Measurements from ENCODE around the gene PAPPA.

The PAPPA gene

DNA sequence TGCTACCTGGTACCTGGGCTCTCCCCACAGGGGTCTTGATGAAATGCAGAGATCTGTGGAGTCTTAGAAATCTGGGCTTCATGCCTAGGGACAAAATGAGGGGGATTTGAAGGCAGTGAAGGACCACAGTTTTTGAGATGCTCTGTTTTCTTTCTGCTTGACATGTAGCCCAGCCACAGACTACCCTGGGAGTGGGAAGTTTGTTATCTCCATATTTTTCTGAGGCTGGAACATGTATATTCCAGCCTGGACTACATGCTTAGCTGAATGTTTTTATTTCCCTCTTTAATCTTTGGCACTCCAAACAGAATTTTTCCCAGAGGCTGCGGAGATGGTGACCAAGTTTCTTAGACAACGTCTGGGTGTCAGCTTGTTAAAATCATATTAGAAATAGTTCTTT lies 252.9 kb downstream of the PAPPA start:
- DNase-seq (ENCODE audit: low read depth, low spot score): no peak
- no CpG with 5 or more reads among the region's 2 CpGs for WGBS (ENCODE audit: insufficient coverage, insufficient read length)
- no peaks in the 10 kb centered on the region for H3K4me1 ChIP-seq (ENCODE audit: control insufficient read depth, insufficient read depth, low read length)
- no peaks in the 10 kb centered on the region for H3K27me3 ChIP-seq (ENCODE audit: control insufficient read depth, insufficient read depth, low read length)
- no peak overlapping the region for H3K4me3 ChIP-seq (ENCODE audit: low read length)
- H3K36me3 ChIP-seq (ENCODE audit: control insufficient read depth, insufficient read depth, low read length): no peaks in the 10 kb centered on the region
- H3K9me3 ChIP-seq (ENCODE audit: control insufficient read depth, insufficient read depth, low read length): no peaks in the 10 kb centered on the region
- H3K27ac ChIP-seq (ENCODE audit: low read length): no peak overlapping the region

DNA sequence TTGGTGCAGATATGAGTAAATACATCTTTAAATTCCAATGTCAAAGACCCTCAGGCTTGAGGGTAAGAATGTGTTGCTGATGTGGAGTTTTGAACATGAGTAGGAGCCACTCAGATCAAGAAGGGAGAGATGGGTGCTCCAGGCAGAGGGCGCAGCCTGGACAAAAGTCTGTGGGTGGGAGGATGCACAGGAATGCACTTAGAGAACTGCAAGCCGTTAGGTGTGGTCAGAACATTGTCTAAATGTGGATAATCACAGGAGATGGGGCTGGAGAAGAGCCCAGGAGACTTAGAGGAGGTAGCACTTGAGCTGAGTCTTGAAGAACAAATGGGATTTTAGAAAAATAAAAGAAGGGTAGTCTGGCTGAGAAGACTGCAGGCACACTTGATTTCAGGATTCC lies 255.5 kb downstream of the PAPPA start:
- Histone ChIP-seq H3K9me3 (ENCODE audit: control insufficient read depth, insufficient read depth, low read length) (no peaks in the 10 kb centered on the region), H3K36me3 (ENCODE audit: control insufficient read depth, insufficient read depth, low read length) (no peaks in the 10 kb centered on the region), H3K4me1 (ENCODE audit: control insufficient read depth, insufficient read depth, low read length) (no peaks in the 10 kb centered on the region), H3K4me3 (ENCODE audit: low read length) (no peak overlapping the region), H3K27me3 (ENCODE audit: control insufficient read depth, insufficient read depth, low read length) (no peaks in the 10 kb centered on the region), H3K27ac (ENCODE audit: low read length) (no peak overlapping the region)
- DNase-seq (ENCODE audit: low read depth, low spot score): no peak
- no CpG with 5 or more reads among the region's 2 CpGs for WGBS (ENCODE audit: insufficient coverage, insufficient read length)

DNA sequence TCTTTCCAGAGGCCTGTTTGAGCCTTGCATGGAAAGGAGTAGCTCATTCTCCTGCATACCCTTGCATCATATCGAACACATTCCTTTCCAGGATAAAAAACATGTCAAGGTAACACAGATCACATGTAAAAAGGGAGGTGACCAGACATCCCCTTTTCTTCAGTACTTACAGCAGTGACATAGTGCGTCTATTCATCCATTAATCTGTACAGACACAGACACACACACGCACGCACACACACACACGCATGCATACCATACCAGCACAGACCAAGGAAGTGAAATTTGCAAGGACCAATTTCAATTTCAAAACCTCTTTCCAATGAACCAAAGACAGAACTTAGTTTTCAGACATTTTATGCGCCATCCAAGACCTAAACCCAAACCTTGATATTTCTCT lies 256.0 kb downstream of the PAPPA start:
- Histone ChIP-seq H3K27ac (ENCODE audit: low read length) (no peak overlapping the region), H3K36me3 (ENCODE audit: control insufficient read depth, insufficient read depth, low read length) (no peaks in the 10 kb centered on the region), H3K9me3 (ENCODE audit: control insufficient read depth, insufficient read depth, low read length) (no peaks in the 10 kb centered on the region), H3K4me1 (ENCODE audit: control insufficient read depth, insufficient read depth, low read length) (no peaks in the 10 kb centered on the region), H3K27me3 (ENCODE audit: control insufficient read depth, insufficient read depth, low read length) (no peaks in the 10 kb centered on the region), H3K4me3 (ENCODE audit: low read length) (no peak overlapping the region)
- WGBS (ENCODE audit: insufficient coverage, insufficient read length): no CpG with 5 or more reads among the region's 6 CpGs
- DNase-seq (ENCODE audit: low read depth, low spot score): no peak

DNA sequence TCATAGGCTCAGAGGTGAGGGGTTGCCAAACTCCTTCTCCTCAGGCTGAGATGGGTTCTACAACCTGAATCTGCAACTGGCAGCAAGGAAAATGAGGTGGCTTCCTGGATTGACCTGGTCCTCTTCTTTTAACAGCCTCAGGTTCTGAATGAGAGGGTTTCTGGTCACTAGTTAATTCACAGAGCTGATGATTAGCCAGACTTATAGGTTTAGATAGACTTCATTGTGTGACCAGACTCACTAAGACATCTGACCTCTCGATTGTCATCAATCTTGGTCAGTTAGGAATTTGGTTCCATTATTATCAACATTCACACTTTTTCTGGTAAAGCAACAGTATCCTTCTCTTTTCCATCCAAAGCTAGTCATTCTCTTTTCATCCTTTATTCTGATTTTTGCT lies 257.9 kb downstream of the PAPPA start:
- Histone ChIP-seq H3K9me3 (ENCODE audit: control insufficient read depth, insufficient read depth, low read length) (no peaks in the 10 kb centered on the region), H3K4me3 (ENCODE audit: low read length) (no peak overlapping the region), H3K36me3 (ENCODE audit: control insufficient read depth, insufficient read depth, low read length) (no peaks in the 10 kb centered on the region), H3K27ac (ENCODE audit: low read length) (no peak overlapping the region), H3K4me1 (ENCODE audit: control insufficient read depth, insufficient read depth, low read length) (no peaks in the 10 kb centered on the region), H3K27me3 (ENCODE audit: control insufficient read depth, insufficient read depth, low read length) (no peaks in the 10 kb centered on the region)
- DNase-seq (ENCODE audit: low read depth, low spot score): no peak
- no CpG with 5 or more reads among the region's 1 CpG for WGBS (ENCODE audit: insufficient coverage, insufficient read length)

DNA sequence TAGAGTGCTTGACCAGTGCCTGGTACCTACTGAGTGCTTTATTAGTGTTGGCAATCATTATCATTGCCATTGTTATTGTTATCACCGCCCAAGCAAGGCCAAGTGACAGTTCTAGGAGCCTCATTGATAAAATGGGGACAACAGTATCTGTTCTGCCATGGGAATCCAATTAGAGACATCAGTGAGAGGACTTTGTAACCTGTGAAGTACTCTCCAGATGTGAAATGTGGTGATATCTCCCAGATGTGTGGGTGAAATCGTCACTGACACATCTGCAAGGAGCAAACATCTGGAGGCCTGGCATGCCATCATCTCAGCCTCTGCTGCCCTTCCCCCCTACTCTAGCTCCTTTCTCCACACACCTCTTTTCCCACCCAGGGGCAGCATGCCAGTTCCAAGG lies 260.8 kb downstream of the PAPPA start:
- Histone ChIP-seq H3K36me3 (ENCODE audit: control insufficient read depth, insufficient read depth, low read length) (no peaks in the 10 kb centered on the region), H3K9me3 (ENCODE audit: control insufficient read depth, insufficient read depth, low read length) (no peaks in the 10 kb centered on the region), H3K27ac (ENCODE audit: low read length) (no peak overlapping the region), H3K4me3 (ENCODE audit: low read length) (no peak overlapping the region), H3K4me1 (ENCODE audit: control insufficient read depth, insufficient read depth, low read length) (no peaks in the 10 kb centered on the region), H3K27me3 (ENCODE audit: control insufficient read depth, insufficient read depth, low read length) (no peaks in the 10 kb centered on the region)
- DNase-seq (ENCODE audit: low read depth, low spot score): no peak
- WGBS (ENCODE audit: insufficient coverage, insufficient read length): no CpG with 5 or more reads among the region's 2 CpGs

DNA sequence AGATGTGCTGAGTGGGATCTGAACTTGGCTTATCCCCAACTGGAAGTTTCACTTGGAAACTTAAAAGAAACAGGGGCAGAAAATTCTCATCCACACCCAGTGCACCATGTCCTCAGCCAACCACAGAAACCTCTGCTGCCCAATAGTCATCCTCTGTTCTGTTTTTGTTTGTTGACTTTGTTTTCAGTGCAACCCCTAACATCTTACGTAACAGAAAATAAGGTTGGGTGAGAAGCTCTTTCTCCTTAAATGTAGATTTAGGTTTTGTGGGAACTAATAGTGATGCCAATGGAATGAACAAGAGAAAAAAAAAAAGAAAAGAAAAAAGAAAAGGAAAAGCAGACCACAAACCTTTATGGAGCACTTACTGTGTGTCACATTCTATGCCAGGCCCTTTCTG lies 262.8 kb downstream of the PAPPA start:
- Histone ChIP-seq H3K9me3 (ENCODE audit: control insufficient read depth, insufficient read depth, low read length) (no peaks in the 10 kb centered on the region), H3K4me1 (ENCODE audit: control insufficient read depth, insufficient read depth, low read length) (no peaks in the 10 kb centered on the region), H3K36me3 (ENCODE audit: control insufficient read depth, insufficient read depth, low read length) (no peaks in the 10 kb centered on the region), H3K27ac (ENCODE audit: low read length) (no peak overlapping the region), H3K4me3 (ENCODE audit: low read length) (no peak overlapping the region), H3K27me3 (ENCODE audit: control insufficient read depth, insufficient read depth, low read length) (no peaks in the 10 kb centered on the region)
- no peak for DNase-seq (ENCODE audit: low read depth, low spot score)
- no CpG with 5 or more reads among the region's 1 CpG for WGBS (ENCODE audit: insufficient coverage, insufficient read length)

DNA sequence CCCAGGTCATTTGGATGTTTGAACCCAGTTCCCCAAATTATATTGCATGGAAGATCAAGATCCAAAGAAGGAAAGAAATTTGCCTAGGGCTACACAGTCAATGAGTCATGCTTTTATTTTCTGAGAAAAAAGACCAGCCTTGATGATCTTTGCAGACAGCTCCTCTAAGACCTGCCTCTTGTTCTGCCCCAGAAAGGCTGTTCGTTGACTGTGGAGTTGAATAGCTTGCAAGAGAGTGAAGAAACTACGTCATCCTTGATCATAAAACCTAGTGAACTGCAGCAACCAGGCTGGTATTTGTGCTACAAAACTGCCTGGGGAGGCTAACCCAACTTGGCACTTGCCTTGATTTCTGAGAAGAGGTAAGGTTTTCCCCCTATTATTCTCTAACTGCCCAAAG lies 263.9 kb downstream of the PAPPA start:
- H3K36me3 ChIP-seq (ENCODE audit: control insufficient read depth, insufficient read depth, low read length): no peaks in the 10 kb centered on the region
- no peaks in the 10 kb centered on the region for H3K27me3 ChIP-seq (ENCODE audit: control insufficient read depth, insufficient read depth, low read length)
- WGBS (ENCODE audit: insufficient coverage, insufficient read length): no CpG with 5 or more reads among the region's 2 CpGs
- no peak overlapping the region for H3K4me3 ChIP-seq (ENCODE audit: low read length)
- no peak for DNase-seq (ENCODE audit: low read depth, low spot score)
- no peaks in the 10 kb centered on the region for H3K4me1 ChIP-seq (ENCODE audit: control insufficient read depth, insufficient read depth, low read length)
- H3K27ac ChIP-seq (ENCODE audit: low read length): no peak overlapping the region
- H3K9me3 ChIP-seq (ENCODE audit: control insufficient read depth, insufficient read depth, low read length): no peaks in the 10 kb centered on the region

DNA sequence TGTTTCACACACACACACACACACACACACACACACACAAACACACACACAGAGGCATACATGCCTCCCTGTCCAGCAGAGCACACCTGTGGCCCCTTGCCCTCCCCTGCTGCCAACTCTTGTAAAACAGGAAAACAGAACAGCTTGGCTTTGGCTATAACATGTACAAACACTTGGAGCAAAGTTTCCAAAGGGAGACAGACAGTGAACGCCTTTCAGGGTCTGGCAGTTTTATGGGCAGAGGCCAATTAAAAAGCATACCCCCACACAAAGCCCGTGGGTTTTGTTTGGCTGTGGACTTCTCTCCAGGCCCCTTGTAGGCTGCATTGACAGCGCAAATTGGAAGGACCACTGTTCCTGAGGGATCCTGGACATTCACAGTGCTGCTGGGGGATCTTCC lies 265.6 kb downstream of the PAPPA start:
- Histone ChIP-seq H3K36me3 (ENCODE audit: control insufficient read depth, insufficient read depth, low read length) (no peaks in the 10 kb centered on the region), H3K27me3 (ENCODE audit: control insufficient read depth, insufficient read depth, low read length) (no peaks in the 10 kb centered on the region), H3K4me1 (ENCODE audit: control insufficient read depth, insufficient read depth, low read length) (no peaks in the 10 kb centered on the region), H3K9me3 (ENCODE audit: control insufficient read depth, insufficient read depth, low read length) (no peaks in the 10 kb centered on the region), H3K27ac (ENCODE audit: low read length) (no peak overlapping the region), H3K4me3 (ENCODE audit: low read length) (no peak overlapping the region)
- no CpG with 5 or more reads among the region's 3 CpGs for WGBS (ENCODE audit: insufficient coverage, insufficient read length)
- DNase-seq (ENCODE audit: low read depth, low spot score): no peak

DNA sequence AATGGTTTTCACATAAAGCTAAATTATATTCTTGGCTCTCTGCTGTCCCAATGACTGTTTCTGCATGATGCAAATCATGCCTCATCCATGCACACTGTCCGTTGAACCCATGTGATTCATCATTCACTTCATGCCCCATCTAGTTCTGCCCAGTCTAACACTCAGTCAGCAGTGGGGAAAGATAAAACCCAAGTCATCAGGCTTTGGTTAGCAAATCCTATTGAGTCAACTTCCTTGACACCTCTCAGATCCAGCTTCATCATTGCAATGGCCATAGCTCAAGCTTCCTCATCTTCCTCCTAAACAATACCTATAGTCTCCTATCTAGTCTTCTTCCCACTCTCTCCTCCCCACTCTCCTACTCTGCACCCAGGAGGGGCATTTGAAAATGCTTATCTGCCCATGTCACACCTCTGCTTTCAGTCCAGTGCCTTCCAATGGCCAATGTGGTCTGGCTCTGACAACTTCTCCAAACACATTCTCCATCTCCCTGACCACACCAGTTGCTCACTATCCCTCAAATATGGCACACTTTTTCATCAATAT lies 267.5 kb downstream of the PAPPA start:
- WGBS (ENCODE audit: insufficient coverage, insufficient read length): no CpG with 5 or more reads among the region's 1 CpG
- DNase-seq (ENCODE audit: low read depth, low spot score): no peak
- Histone ChIP-seq H3K27me3 (ENCODE audit: control insufficient read depth, insufficient read depth, low read length) (no peaks in the 10 kb centered on the region), H3K4me1 (ENCODE audit: control insufficient read depth, insufficient read depth, low read length) (no peaks in the 10 kb centered on the region), H3K36me3 (ENCODE audit: control insufficient read depth, insufficient read depth, low read length) (no peaks in the 10 kb centered on the region), H3K9me3 (ENCODE audit: control insufficient read depth, insufficient read depth, low read length) (no peaks in the 10 kb centered on the region), H3K4me3 (ENCODE audit: low read length) (no peak overlapping the region), H3K27ac (ENCODE audit: low read length) (no peak overlapping the region)

DNA sequence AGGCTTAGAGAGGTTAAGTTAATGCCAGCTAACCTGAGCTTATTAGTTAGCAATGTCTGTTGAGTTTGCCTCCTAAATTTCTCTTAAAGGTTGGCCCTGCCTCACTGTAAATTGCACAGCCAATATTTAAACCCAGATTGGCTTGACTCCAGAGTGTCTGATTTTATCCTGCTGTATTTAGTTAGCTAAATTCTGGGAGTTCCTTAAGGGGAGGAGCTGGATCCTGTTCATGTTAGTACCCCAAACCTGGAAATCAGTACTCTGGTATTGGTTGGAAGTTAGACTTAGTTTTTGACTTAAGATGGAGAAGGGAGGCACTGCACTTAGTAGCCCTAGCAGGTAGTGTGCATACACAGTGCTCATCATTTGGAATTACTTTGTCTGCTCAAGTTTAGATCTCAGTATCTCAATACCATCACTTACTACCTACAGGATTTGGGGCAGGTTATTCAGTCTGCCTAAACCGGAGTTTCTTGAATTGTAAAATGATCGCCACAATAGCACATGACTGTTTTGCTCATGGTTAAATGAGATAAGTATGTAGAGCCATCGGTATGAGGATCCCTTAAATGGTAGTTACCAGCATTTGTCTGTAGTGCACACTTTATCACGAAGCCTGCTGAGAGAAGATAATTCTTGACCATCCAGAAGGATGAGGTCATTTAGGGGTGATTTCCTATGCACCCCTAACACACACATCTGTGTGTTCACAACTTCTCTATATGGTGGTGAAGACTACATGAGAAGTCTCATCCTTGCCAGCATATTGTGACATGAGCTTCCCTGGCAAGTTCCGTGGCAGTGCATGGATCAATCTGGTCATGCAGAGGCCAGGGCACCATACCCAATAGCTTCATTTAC lies 268.8 kb downstream of the PAPPA start:
- no peaks in the 10 kb centered on the region for H3K27me3 ChIP-seq (ENCODE audit: control insufficient read depth, insufficient read depth, low read length)
- no peaks in the 10 kb centered on the region for H3K4me1 ChIP-seq (ENCODE audit: control insufficient read depth, insufficient read depth, low read length)
- H3K27ac ChIP-seq (ENCODE audit: low read length): no peak overlapping the region
- no peaks in the 10 kb centered on the region for H3K9me3 ChIP-seq (ENCODE audit: control insufficient read depth, insufficient read depth, low read length)
- DNase-seq (ENCODE audit: low read depth, low spot score): no peak
- no peaks in the 10 kb centered on the region for H3K36me3 ChIP-seq (ENCODE audit: control insufficient read depth, insufficient read depth, low read length)
- no CpG with 5 or more reads among the region's 5 CpGs for WGBS (ENCODE audit: insufficient coverage, insufficient read length)
- no peak overlapping the region for H3K4me3 ChIP-seq (ENCODE audit: low read length)

DNA sequence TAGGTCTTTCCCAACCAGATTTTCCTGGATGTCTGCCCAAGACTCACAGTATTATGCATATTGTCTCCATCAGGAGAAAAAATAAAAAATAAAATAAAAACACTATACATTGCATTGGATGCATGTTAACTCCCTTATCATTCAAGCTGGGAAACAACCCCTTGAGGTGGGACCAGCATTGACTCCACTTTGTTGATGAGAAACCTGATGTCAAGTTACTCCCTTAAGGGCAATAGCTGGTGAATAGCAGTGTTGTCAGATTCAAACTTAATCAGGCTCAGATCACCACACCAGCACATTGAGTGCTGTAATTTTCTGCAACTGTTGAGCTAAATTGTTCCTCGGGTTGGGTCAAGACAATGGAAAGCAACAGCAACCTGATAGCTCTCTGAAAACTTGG lies 269.6 kb downstream of the PAPPA start:
- Histone ChIP-seq H3K9me3 (ENCODE audit: control insufficient read depth, insufficient read depth, low read length) (no peaks in the 10 kb centered on the region), H3K27me3 (ENCODE audit: control insufficient read depth, insufficient read depth, low read length) (no peaks in the 10 kb centered on the region), H3K4me1 (ENCODE audit: control insufficient read depth, insufficient read depth, low read length) (no peaks in the 10 kb centered on the region), H3K36me3 (ENCODE audit: control insufficient read depth, insufficient read depth, low read length) (no peaks in the 10 kb centered on the region), H3K4me3 (ENCODE audit: low read length) (no peak overlapping the region), H3K27ac (ENCODE audit: low read length) (no peak overlapping the region)
- WGBS (ENCODE audit: insufficient coverage, insufficient read length): no CpG with 5 or more reads among the region's 1 CpG
- DNase-seq (ENCODE audit: low read depth, low spot score): no peak

All from iPS DF 6.9 (cell line).